HG03280 (cell line): Measurements from ENCODE around the gene SRGAP3.

Experiments used
- ATAC-seq: cut with Tn5 transposase; IDR thresholded peaks from one replicate; pipeline ENCODE4 v1.9.1; 2021; ENCODE audit warnings: mild to moderate bottlenecking, moderate library complexity; ENCODE audit not compliant: unreplicated experiment

SRGAP3 gene

DNA sequence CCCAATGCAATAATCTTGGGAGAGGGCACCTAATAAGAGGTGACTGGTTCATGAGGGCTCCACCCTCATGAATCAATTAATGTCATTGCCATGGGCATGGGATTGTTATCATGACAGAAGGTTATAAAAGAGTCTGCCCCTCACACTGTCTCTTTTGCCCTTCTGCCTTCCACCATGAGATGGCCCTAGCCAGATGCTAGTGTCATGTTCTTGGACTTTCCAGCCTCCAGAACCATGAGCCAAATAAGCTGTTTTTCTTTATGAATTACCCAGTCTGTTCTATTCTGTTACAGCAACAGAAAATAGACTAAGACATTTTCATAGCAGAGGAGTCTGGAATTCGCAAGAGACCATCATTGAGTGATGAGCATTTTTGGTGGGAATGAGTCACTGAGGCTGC lies 270.2 kb downstream of the SRGAP3 start:
- no peak for ATAC-seq

DNA sequence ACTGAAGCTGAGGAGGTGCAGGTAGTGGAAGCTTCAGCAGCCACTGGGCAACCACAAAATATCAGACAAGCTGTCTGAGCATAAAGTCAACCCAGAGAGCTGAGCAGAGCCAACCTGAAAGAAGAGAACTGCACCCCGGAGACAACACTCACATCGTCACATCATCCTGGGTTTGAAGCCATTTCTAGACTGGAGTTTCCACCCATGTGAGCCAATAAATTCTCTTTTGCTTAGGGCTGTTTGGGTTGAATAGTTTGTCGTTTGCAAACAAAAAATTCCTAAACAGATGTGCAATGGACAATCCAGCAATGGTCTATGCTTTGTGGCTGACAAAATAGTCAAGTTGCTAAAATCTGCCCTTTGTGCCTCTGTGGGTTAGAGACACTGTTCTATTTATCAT lies 270.9 kb downstream of the SRGAP3 start:
- no peak for ATAC-seq

DNA sequence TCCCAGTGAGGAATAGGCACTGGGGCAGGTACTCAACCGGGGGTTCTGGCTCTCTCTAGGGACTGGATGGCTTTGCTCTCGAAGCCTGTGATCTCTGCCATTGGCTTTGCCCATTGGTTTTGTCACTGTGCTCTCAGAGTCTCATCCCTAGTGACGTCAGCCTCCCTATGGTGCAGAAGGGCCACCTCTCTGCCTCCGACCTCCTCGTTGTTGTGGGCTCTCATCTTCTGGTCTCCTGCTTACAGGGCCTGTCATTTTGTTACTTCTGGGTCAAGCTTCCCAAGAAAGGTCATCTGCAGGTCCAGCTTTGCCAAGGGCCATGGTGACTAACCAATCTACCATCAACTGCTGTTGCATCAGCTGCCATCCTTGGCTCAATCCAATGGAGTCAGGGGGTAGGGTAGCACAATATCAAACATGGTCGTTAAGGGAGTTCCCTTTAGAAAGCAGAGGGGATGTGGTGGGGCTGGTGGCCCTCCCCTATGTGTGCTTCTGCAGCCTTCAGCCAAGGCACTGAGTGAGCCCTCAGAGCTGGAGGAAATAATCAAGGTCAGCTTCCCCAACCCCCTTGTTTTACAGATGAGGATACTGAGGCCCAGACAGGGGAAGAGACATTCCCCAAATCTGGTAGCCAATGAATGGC lies 272.8 kb downstream of the SRGAP3 start:
- ATAC-seq, result no peak

DNA sequence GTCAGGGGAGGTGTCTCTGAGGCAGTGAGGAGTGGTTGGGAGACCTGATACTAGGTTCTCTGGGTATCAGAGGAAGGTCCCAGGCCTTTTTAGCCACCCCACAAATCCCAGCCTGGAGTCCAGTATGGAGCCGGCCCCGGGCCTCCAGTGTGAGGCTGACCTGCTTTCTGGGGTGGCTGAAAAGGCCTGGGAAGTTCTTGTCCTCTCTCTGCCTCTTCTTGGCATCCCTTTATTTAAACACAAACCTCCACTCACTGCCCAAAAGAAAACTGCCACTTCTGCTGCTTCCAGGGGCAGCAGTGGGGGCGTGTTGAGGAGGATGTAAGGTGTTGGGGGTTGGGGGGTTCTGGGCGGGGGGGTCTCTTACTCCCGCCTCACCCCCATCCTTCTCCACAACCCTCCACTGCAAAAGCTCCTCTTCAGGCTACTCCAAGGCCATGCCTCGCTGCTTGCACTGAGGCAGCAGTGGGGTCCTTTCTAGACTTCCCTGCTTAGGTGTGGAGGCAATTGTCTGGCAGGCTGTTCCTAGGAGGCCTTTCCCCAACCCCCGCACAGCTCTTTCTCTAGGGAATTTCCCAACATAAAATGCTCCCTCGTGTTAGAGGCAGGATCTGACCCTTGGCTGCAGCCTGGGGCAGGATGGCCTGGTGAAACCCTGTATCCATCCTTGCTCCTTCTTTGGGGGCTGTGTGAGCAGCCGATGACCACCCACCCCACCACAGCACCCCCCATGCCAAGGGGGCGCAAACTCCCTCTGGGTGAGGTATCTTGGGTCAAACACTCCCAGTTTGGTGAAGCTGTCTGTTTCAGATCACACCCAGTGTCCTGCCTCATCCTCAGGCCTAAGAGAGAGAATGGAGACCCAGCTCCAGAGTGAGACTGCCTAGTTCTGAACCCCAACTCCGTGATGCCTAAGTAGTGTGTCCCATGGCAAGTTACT lies 274.1 kb downstream of the SRGAP3 start:
- ATAC-seq, result no peak

DNA sequence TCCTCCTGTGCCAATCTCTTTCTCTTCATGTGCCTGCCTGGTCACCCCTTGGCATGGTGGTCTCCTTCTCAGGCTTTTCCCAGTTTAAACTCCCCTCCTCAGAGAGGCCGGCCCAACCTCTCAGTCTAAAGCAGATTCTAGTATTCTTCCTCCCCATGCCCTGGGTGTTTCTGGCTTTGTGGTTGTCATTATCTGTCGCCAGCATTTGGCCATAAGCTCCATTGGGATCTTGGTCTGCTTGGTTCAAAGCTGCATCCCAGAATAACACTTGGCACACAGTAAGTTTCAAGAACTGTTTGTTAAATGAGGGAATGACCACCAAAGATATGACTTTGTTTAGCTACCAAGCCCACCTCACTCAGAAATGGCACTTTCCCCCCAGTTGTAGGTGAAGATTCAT lies 275.0 kb downstream of the SRGAP3 start:
- ATAC-seq, result no peak

DNA sequence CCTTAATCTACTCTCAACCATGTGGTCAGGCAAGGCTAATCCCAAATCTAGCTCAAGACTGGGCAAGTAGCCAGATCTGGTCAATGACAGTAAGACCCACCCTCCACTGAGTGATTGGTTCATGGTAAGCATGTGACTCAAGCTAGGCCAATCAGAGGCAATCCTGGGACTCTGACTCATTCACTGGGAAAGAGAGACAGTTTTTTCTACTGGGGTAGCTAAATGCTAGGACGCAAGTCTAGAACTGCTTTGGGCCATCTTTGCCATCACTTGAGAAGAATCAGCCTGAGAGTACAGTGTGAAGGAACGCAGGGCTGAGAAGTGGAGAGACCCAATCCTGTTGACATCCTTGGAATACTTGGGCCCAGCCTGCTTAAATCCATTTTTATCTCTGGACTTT lies 276.8 kb downstream of the SRGAP3 start:
- ATAC-seq, result no peak

DNA sequence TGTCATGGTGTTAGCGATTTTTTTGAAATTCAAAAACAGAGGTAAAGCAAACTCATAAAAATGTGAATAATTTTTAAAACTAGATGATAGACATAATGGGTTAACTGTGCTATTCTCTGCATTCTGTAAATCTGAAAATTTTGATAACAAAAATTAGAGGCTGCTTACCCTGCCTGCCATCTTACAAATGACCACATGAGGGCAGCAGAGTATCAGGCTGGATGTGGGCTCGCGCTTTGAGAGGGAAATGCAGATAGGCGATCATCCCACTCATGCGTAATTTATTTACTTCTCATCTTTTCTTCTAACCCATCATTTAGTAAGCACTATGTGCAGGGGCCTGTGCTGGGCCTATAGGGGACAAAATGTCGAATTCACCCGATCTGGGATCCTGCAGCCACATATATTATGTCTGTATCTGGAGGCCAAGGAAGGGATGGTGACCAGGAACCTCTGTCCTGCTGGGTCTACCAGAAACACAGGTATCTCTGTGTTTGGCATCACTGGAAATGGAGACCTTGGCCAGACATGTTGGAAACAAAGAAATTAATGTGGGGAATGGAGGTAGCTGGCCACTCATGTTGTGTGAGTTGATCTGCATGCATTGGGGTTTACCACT lies 278.4 kb downstream of the SRGAP3 start:
- no peak for ATAC-seq

DNA sequence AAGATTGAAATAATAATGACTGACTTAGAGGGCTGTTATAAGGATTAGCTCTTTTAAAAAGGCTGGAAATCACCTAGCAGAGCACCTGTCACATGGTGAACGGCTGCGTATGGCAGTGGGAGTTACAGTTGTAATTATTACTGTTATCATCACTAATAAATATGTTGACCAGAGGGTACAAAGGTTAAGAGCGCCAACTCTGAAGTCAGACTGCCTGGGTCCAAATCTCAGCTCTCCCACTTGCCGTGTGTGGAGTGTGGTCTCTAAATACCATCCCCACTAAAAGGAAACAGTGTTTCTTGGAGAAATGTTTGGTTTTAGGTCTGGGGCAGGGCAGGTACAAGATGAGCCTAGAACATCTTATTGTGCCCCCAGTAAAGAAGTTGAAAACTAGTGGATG lies 280.2 kb downstream of the SRGAP3 start:
- ATAC-seq, result no peak

DNA sequence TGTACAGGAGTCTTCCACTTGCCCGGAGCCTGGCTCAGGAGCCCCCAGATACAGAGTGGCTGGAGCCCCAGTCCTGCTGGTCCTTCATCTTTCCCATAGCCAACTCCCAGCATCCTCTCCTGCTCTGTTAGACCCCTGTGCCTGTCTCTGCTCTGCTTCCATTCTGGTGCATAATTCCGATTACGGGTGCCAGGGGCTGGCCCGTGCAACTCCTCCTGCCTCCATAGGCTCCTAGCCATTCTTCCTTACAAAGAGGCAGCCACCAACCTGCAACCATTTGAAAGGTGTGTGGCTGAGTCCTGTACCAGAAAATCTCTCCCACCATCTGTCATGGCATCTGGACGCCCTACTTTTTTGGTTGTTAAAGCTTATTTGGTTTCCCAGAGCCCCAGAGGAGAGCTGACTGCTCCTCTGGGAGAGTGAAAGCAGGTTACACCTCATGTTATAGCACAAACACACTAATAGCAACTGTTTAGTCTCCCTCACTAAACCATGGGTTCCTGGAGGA lies 281.0 kb downstream of the SRGAP3 start:
- ATAC-seq, result no peak

DNA sequence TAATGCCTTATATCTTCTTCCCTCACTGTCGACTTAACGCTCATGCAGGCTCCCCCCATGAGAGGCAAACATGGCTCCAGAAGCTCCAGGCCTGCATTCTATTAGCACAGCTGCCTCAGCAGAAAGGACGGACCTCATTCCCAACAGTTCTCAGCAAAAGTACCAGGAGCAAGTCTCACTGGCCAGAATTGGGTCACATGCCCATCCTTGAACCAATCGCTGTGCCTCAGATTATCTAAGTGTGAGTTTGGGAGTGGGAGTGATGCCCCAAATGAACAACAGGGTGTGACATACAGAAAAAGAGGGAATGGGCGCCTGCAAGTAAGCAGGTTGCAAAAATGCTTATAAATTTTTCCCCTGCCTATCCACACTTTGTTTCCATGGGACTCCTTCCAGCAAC lies 281.9 kb downstream of the SRGAP3 start:
- no peak for ATAC-seq

DNA sequence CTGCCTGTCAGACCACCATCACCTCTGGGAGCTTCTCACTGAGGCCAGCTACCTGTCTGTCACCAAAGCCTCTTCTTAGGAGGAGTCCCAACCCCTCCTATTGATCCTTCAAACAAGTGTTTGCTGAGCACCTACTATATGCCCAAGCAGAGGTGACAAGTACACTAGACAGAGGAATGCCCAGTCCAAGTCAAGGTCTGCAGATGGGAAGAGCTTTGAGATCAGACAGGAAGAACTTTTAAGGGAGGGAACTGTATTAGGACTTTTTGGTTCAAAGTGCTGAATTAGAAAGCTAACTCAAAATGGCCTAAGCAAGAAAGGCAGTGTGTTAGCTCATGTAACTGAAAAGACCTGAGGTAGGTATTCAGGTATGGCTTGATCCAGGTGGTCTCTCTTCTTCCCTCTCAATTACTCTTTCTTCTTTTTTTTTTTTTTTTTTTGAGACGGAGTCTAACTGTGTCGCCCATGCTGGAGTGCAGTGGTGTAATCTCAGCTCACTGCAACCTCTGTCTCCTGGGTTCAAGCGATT lies 282.6 kb downstream of the SRGAP3 start:
- no peak for ATAC-seq

DNA sequence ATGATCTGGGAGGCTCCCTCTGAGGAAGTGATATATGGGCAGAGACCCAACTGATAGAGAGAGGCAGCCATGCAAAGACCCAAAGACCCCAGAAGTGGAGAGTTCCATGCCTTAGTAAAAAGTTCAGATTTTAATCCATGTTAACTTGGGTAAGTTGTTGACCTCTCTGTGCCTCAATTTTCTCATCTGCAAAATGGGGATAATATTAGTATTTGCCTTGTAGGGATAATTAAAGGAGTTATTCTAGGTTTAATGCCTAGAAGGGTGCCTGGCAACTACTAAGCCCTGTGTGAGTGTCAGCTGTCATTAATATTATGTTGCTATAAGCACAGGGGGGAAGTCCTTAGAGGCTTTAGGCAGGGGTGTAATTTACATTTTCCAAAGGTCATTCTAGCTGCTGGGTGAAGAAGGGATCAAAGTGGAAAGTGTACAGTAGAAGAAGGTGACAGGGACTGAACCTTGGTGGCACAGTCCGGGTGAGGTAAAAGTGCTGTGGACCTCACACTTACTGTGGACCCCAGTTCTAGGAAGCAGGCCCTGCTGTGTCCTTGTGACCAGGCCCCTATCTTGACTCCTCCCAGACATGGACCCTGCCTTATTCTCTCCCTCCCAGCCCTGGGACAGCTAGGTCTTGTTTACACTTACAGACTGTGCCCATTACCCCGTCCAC lies 283.2 kb downstream of the SRGAP3 start:
- ATAC-seq, result no peak

DNA sequence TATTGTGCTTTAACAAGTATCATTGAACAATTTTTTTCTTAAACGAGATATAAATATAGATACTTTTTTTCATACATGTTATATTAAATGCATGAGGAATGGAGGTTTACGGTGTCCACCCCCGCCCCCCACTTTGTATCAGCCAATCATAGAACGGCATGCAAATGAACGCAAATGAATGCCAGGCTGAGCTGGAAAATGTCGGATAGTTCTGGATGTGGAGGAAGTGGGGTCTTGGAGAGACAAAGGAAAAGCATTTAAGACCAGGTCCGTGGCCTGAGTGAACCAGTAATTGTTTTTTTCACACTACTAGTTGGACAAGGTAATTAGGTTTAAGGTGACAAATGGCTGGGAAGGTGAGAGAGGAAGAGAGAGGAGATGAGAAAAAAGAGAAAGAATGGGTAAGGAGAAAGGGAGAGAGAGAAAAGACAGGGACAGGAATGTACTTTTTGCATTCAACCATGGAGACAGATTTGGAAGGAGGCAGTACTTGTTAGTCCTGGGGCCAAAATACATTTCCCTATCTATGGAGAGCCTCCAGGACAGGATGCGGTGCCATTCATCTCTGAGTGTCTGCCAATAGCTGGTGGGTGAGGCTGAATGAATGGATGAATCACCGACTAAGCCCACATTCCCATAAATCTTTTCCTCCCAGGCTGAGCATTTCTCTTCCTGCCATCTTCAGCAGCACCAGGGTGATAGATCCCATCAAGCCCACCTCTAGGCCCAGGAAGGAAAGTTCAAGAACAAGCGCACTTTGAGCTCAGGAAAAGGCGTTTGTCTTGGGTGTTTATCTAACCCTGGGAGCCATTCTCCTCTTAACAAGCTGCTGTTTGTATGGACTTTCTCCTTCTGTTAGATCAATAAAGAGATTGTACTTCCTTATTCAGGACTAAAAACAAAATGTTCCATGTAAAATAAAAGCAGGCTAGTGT lies 284.7 kb downstream of the SRGAP3 start:
- no peak for ATAC-seq

DNA sequence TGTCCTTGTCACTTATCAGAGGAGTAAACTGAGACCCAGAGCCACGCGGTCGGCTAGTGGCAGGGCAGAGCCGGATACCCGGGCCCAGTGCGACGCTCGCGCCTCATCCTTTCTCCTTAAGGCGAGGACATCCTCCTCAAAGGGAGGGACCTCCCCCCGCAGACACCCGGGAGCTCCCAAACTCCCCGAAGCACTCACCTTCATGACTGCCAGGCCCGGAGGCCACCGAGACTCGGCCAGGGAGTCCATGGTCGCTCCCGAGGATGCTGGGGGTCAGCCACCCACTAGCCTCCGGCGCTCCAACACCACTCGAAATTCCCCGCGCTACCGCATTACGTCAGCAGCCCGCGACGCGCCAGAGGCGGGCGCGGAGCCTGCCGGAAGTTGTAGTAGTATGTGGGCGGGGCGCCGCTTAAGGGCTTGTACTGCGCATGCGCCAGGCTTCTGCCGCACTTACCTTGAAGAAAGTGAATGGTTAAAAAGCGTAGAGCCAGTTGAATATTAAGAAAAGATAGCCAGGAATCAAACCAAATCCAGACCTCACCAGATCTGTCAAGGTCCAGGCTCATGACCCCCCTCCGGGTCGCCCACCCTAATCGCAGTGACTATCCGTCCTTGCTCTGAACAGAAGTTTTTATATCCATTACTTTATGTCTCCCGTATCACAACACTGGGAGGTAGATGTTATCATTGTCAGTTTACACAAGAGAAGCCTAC lies 286.2 kb downstream of the SRGAP3 start, which contains the start of gene RAD18:
TSS of gene RAD18 (minus strand) at position 336 of the 717 bp plus-strand sequence. CDS start at position 249, 87 bp downstream.
- peak; percentile 93 for ATAC-seq

DNA sequence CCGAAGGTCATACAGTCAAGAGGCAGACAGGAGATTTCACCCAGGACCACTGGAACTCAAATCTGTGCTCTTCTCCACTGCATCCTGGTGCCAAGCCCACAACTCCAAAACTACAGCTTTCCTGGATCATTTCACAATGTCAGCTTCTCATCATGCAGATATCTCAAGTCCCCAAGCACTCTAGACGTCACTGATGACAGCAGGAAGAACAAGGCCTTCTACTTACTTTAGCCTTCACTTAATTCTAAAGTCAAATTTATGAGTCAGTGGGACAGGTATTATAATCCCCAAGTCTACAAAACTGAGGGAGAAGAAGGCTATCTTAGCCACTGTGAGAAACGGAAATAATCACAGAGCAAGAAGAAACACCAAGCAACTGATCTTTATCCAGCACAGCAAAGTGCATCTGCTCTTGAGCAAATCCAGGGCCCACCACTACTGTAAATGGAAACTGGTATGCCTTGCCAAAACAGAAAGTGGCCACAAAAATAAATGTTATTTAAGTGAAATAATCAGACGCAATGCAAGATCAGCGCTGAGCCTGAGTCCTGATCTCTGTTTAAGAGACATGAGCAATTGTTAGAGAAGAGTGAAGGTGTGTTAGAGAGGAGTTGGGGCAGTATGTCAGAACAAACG lies 287.1 kb downstream of the SRGAP3 start:
- no peak for ATAC-seq

DNA sequence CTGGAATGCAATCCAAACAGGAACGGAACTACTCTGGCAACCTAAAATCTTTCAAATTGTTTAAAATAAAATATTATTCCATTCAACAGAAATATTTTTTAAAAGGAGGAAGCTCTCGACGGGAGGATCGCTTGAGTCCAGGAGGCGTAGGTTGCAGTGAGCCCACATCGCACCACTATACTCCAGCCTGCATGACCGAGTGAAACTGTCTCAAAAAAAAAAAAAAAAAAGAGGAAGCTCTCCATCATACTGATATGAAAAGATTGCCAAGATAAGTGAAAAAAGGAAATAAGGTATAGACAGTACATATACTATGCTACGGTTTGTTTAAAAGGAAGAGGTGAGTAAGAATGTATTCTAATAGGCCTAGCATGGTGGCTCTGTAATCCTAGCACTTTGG lies 289.8 kb downstream of the SRGAP3 start:
- ATAC-seq, result no peak

DNA sequence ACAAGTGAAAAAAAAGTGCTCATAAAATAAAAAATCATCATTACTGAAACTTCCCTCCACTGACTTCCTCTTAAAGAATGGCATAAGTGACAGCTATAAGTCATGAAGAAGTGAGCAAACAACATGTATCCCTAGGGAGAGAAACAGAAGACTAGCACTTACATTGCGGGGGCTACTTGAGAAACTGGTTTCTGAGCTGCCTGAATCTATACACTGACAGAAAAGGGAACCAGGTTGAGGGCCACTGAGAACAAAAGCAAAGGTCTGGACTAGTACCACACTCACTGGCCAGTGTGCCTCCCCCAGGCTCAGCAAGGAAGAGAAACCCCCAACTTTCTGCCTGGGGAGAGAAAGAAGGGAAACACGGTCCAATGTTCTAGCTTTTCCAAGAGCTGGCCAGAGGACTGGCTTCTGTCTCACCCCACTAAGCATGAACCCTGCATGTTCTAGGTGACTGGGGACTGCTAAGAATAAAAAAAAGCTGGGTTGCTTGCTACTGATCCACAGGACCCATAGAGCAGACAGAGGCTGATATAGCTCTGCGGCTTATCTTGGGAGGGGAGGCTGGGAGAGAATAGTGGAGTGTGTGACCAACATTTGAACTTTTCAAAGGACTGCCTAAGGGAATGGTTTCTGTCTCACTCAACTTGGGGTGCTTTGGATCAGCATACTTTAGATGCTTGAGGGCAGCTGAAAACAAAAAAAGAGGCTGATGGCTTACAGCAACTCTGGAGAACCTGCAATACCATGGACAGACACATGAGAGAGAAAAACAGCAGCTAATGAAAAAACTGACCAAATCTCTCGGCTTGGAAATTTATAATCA lies 294.3 kb downstream of the SRGAP3 start:
- ATAC-seq, result peak; percentile 89

DNA sequence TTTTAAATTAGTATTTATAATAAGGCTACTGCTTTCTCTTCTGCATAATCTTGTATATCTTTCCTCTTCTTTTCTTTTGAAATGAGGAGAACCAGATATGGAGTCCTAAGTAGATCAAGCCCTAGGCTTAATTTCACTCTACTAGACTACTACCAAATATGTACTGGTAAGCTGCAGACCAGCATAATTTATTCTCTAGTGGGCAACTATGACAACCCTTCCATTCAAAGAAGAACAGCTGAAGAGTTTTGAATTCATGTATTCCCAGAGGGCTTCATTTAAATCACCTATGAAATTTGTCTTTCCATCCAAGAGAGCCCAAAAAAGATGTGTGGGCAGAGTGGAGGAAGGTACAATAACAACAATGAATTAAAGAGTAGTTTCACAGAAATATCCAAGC lies 296.1 kb downstream of the SRGAP3 start:
- no peak for ATAC-seq
